Dermis blood vessel endothelial cell (primary cell): ENCODE results near the gene CCDC54. TPM values are rescaled to one million over a fixed set of nuclear protein-coding genes. Genes with fewer than 3 reads are reported as not detected.

Experiments used
- DNase-seq: peaks from one replicate; pipeline ENCODE4 v3.0.0; 2010
- total RNA-seq: library from RNA; depleted of rRNA; stranded (reverse); fragments of >200 nt; gene quantifications from 2 replicates; pipeline ENCODE4 v1.2.3, GENCODE V29; 2014

CCDC54 gene
- total RNA-seq, 1 donor from 2014 or later = not detected

GRCh38 chr3:107394502-107394901 is 17.3 kb downstream of the CCDC54 start:
- no peak for DNase-seq

- DNase-seq = no peak
These were observed 17.8 kb downstream of the CCDC54 start for GRCh38 chr3:107395066-107395465.

GRCh38 chr3:107401301-107401700 is 24.1 kb downstream of the CCDC54 start:
- DNase-seq = no peak

GRCh38 chr3:107402214-107402613 is 25.0 kb downstream of the CCDC54 start:
- DNase-seq = no peak

GRCh38 chr3:107404727-107405469 is 27.7 kb downstream of the CCDC54 start:
- no peak for DNase-seq

GRCh38 chr3:107407355-107407754 is 30.1 kb downstream of the CCDC54 start:
- DNase-seq = no peak

GRCh38 chr3:107408513-107408912 is 31.3 kb downstream of the CCDC54 start:
- DNase-seq = no peak

- no peak for DNase-seq
These were observed 32.1 kb downstream of the CCDC54 start for GRCh38 chr3:107409365-107409764.

- no peak for DNase-seq
These were observed 33.4 kb downstream of the CCDC54 start for GRCh38 chr3:107410606-107411005.

- DNase-seq = no peak
These were observed 33.8 kb downstream of the CCDC54 start for GRCh38 chr3:107411056-107411455.

- no peak for DNase-seq
These were observed 34.5 kb downstream of the CCDC54 start for GRCh38 chr3:107411779-107412178.

- DNase-seq = no peak
These were observed 35.1 kb downstream of the CCDC54 start for GRCh38 chr3:107412376-107412775.

- no peak for DNase-seq
These were observed 36.0 kb downstream of the CCDC54 start for GRCh38 chr3:107413264-107413663.

- no peak for DNase-seq
These were observed 37.2 kb downstream of the CCDC54 start for GRCh38 chr3:107414325-107414964.

GRCh38 chr3:107416138-107416537 is 38.9 kb downstream of the CCDC54 start:
- DNase-seq = no peak

GRCh38 chr3:107416886-107417285 is 39.6 kb downstream of the CCDC54 start:
- DNase-seq = no peak

- peak; percentile 75 for DNase-seq
These were observed 44.0 kb downstream of the CCDC54 start for GRCh38 chr3:107421170-107421792.

- no peak for DNase-seq
These were observed 44.6 kb downstream of the CCDC54 start for GRCh38 chr3:107421881-107422280.

- no peak for DNase-seq
These were observed 47.8 kb downstream of the CCDC54 start for GRCh38 chr3:107425033-107425432.

GRCh38 chr3:107426223-107426622 is 49.0 kb downstream of the CCDC54 start:
- DNase-seq = no peak
